AG10803 (cell line): Measurements from ENCODE around the gene NTN1.

Source experiments
- DNase-seq: peaks from one replicate; pipeline ENCODE4 v3.0.0; 2010; ENCODE audit warnings: low read depth
- H3K4me3 ChIP-seq: 2 replicates; pipeline ENCODE4 v1.5.1; 2011; ENCODE audit warnings: mild to moderate bottlenecking, low read length, control low read depth
- TF ChIP-seq, protein P1 (sequence below): conservative IDR thresholded peaks from 2 replicates; pipeline ENCODE4 v1.5.1; 2011; ENCODE audit warnings: mild to moderate bottlenecking, low read length, control low read depth, inconsistent platforms

Gene NTN1

DNA sequence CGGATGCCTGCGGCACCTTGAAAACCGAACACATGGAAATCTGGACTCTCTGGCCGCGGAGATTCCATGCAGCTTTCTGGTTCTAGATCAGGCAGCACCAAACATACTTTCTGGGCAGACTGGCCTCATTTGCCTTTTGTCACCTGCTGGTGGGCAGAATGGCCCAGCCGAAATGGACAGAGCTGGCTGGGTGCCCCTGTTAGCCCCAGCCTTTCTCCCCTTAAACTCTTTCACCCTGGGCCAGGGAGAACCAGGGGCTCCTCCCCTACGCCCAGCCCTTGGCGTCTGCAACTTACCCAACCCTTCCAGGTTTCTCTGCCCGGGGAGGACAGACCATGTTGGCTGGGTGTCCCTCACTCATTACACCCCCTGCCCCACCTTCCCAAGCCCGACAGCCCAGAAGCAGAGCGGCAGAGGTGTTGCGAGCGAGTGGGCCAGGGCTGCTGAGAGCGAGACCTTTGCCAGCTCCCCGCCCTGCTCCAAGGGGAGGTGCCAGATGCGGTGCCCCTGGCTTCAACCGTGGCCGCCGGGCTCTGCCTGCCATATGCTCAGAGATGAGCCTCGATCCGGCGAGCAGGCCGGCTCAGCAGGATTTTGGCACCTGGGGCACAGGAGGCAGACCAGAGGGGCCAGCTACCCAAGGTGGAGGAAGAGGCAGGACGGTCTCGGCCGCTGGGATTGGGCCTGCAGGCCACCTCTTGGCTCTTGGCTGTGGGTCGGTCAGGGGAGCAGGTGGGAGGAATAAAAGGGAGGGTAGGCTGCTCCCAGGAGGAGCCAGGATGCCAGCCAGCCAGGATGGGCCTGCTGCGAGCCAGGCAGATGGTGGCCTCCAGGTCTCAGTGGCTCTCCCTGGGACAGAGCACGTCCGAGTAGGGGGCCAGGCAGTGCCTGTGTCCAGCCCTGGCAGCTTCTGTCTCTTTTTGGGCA, 191.3 kb downstream of the NTN1 start:
- no peak overlapping the region for H3K4me3 ChIP-seq
- TF ChIP-seq, protein P1, sequence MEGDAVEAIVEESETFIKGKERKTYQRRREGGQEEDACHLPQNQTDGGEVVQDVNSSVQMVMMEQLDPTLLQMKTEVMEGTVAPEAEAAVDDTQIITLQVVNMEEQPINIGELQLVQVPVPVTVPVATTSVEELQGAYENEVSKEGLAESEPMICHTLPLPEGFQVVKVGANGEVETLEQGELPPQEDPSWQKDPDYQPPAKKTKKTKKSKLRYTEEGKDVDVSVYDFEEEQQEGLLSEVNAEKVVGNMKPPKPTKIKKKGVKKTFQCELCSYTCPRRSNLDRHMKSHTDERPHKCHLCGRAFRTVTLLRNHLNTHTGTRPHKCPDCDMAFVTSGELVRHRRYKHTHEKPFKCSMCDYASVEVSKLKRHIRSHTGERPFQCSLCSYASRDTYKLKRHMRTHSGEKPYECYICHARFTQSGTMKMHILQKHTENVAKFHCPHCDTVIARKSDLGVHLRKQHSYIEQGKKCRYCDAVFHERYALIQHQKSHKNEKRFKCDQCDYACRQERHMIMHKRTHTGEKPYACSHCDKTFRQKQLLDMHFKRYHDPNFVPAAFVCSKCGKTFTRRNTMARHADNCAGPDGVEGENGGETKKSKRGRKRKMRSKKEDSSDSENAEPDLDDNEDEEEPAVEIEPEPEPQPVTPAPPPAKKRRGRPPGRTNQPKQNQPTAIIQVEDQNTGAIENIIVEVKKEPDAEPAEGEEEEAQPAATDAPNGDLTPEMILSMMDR, result no peak
- DNase-seq, result no peak

DNA sequence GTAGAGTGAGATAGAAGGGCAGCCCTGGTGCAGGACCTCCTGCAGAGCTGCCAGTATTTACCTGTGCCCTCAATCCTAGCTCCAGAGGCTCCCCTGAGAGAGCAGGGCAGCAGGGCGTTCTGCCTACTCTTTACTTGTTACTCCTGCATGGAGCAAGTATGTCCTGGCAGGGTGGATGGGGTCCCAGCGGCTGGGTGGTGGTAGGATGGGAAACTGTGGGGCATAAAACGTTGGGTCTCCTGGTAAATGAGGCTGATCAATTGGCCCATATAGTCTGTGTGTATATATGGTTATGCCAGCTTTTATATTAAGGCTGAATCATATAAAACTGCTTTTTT, 192.0 kb downstream of the NTN1 start:
- TF ChIP-seq, protein P1, result no peak
- no peak for DNase-seq
- no peak overlapping the region for H3K4me3 ChIP-seq

DNA sequence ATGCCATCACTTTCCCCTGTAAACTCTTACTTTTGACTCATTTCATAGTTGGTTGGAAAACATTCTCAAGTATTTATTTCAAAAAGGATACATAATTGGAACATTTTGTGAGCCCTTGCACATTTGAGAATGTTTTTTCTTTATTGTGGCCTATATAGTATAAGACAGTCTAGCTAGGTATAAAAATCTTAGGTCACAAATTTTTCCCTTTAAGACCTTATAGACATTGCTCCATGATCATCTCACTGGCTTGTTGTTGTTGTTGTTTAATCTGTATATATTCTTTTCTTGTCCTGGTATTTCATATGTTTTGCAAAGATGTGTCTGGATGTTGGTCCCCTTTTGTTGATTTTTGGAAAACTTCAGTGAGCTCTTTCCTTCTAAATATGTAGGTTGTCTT, 194.2 kb downstream of the NTN1 start:
- no peak overlapping the region for H3K4me3 ChIP-seq
- no peak for DNase-seq
- TF ChIP-seq, protein P1, result no peak

DNA sequence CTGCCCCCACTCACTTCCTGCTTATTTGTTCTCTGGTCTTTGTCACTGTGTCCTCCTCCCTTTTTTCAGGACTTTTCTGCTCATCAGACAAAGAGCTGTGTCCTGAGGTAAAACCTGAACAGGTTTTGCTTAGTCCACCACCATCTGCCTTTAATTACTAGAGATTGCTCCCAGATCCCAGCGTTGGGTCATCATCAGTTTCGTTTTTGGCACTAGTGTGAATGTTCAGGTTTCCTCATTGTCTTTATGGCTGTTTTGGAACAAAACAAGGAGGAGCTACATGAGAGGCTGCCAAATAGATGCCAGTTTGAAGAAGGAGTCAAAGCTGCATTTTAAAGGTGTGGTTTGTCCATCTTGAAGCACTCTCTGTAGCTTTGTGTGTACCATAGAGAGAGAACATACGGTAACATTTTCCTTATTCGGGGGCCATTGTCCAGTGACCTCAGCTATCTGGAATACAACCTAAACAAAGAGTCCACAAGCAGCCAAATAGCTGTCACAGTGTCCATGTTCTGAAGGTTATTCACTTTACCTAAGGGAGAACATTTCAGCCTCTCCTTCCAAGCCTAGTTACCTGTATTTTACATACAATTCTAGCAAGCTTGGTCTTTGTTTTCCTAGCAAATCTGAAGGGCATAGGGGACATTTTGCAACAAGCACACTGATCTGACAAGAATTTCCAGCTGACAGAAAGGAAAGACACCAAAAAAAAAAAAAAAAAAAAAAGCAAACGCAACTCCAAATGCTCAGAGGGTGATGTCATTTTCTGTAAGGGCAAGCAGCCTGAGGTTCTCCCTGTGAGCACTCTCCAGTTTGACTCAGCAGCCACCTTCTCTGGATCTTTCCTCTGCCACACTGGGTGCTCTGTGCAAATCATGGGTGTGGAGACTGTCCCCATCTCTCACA, 196.1 kb downstream of the NTN1 start:
- TF ChIP-seq, protein P1, result no peak
- peak; percentile 91 for DNase-seq
- H3K4me3 ChIP-seq, result peak overlapping the region; percentile 21

DNA sequence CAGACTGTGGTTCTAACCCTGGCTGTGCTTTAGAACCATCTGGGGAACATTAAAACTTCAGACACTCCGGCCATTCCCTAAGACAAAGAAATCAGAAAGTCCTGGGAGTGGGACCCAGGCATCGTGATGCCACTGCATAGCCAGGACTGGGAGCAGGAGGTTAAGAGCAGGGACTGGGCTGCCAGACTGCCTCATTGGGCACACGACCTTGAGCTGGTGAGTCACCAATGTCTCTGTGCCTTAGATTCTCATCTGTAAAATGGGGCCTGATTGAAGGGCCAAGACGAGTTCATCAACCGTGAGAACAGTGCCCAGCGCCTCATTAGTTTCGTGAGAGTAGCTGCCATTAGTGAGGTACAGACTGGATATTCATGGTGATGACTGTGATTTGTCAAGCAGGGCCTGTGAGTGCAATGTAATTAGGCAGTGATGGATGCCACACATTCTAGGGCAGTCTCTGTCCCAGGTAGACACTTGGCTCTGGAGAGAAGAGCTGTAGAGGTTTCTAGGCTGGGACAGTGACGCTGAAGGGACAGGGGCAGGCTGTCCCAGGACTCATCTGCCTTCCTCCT, 196.8 kb downstream of the NTN1 start:
- H3K4me3 ChIP-seq, result no peak overlapping the region
- DNase-seq, result no peak
- TF ChIP-seq, protein P1, result no peak

DNA sequence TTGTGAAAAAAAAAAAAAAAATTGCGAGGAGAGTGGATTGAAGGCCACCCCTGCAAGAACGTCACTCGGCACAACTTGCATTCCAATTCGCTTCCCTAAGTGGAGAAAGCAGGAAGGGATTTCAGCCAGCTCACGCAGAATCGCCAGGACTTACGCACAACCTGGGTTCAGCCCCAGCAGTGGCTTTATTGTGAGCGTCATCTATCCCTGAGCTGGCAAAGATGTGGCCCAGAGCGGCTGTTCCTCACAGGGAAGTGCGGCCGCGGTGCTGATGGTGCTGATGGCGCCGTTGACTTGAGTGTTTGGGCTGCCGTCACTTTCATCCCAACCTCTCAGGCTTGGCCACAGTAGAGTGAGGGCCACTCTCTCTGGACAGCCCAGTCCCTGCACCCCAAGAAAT, 197.6 kb downstream of the NTN1 start:
- TF ChIP-seq, protein P1, result no peak
- peak; percentile 34 for DNase-seq
- no peak overlapping the region for H3K4me3 ChIP-seq
